PC-9 (cell line): ENCODE measurements around the gene POMGNT2. TPM values are rescaled to one million over a fixed set of nuclear protein-coding genes. Genes with fewer than 3 reads are reported as not detected.

Source experiments
- BruUV-seq: library from RNA; stranded (reverse); fragments of 400-500 nt; replicated peaks from 2 replicates; lab custom pipeline; 2021; lab: Mats Ljungman, UMichigan
- CTCF ChIA-PET: fragments of 300-600 bp; sonication (Branson Sonifier 250); formaldehyde crosslinking; loops from one replicate; lab custom pipeline; 2022; ENCODE audit warnings: antibody characterized with exemption; lab: Charles Lee
- POLR2A ChIA-PET: fragments of 300-600 bp; sonication (Branson Sonifier 250); formaldehyde crosslinking; loops from one replicate; lab custom pipeline; 2022; ENCODE audit warnings: antibody characterized with exemption; ENCODE audit not compliant: unreplicated experiment; lab: Charles Lee
- DNase-seq, 2 experiments: peaks; one replicate each; pipeline versions ENCODE4 v3.0.0 to v3.0.0-alpha.2; 2015 to 2022; ENCODE audit warnings: mixed read lengths in 1 of 2
- H2AFZ ChIP-seq: fragments of 200-600 bp; sonication (generic); 2 replicates; pipeline ENCODE4 v1.8.1; 2017; ENCODE audit warnings: antibody characterized with exemption
- H3F3A ChIP-seq: fragments of 200-600 bp; sonication (generic); 2 replicates; pipeline ENCODE4 v1.8.1; 2017; ENCODE audit warnings: antibody characterized with exemption, mild to moderate bottlenecking, low read depth; ENCODE audit not compliant: insufficient read depth
- H3K27ac ChIP-seq: fragments of 200-600 bp; sonication (generic); 2 replicates; pipeline ENCODE4 v1.6.1; 2016; ENCODE audit warnings: mixed run types
- H3K27me3 ChIP-seq: fragments of 200-600 bp; sonication (generic); 2 replicates; pipeline ENCODE4 v1.6.1; 2016; ENCODE audit warnings: low read depth, mixed run types; ENCODE audit not compliant: insufficient read depth
- H3K36me3 ChIP-seq: fragments of 200-600 bp; sonication (generic); 2 replicates; pipeline ENCODE4 v1.6.1; 2016; ENCODE audit warnings: low read depth, mixed run types
- H3K4me1 ChIP-seq: fragments of 200-600 bp; sonication (generic); replicated peaks from 2 replicates; pipeline ENCODE4 v1.6.1; 2016; ENCODE audit warnings: mixed run types; ENCODE audit not compliant: insufficient read depth
- H3K4me2 ChIP-seq: fragments of 200-600 bp; sonication (generic); 2 replicates; pipeline ENCODE4 v1.6.1; 2017; ENCODE audit warnings: mixed run types
- H3K4me3 ChIP-seq: fragments of 200-600 bp; sonication (generic); 2 replicates; pipeline ENCODE4 v1.6.1; 2016; ENCODE audit warnings: mixed run types
- H3K79me2 ChIP-seq: fragments of 200-600 bp; sonication (generic); 2 replicates; pipeline ENCODE4 v1.6.1; 2017; ENCODE audit warnings: low read depth, mixed run types
- H3K9me2 ChIP-seq: fragments of 200-600 bp; sonication (generic); 2 replicates; pipeline ENCODE4 v1.8.1; 2017; ENCODE audit warnings: mild to moderate bottlenecking; ENCODE audit not compliant: insufficient read depth
- H3K9me3 ChIP-seq: fragments of 200-600 bp; sonication (generic); 2 replicates; pipeline ENCODE4 v1.8.1; 2016; ENCODE audit warnings: low read depth; ENCODE audit not compliant: insufficient read depth
- H4K20me1 ChIP-seq: fragments of 200-600 bp; sonication (generic); 2 replicates; pipeline ENCODE4 v1.8.1; 2017; ENCODE audit not compliant: insufficient read depth
- EZH2 ChIP-seq: fragments of 200-600 bp; sonication (generic); IDR thresholded peaks from 2 replicates; pipeline ENCODE4 v1.8.0; 2017; ENCODE audit warnings: antibody characterized with exemption, low read depth
- intact Hi-C: fragments of 100-400 bp; cut with micrococcal nuclease; formaldehyde crosslinking; loops from one replicate; pipeline ENCODE4 v1.10.0; 2022; ENCODE audit not compliant: unreplicated experiment
- total RNA-seq: library from RNA; stranded (reverse); gene quantifications from 2 replicates; pipeline ENCODE4 v1.2.3, GENCODE V29; 2021
- TF ChIP-seq, protein P1 (sequence below): fragments of 200-600 bp; sonication (generic); conservative IDR thresholded peaks from 2 replicates; pipeline ENCODE4 v1.6.1; 2017; ENCODE audit warnings: mixed run types, antibody characterized with exemption, mild to moderate bottlenecking, moderate library complexity

Gene POMGNT2
- total RNA-seq, 1 experiment from 2014 or later = 17.2 TPM

- no peaks in the 10 kb centered on the region for H3K9me3 ChIP-seq
- H3K9me2 ChIP-seq = no peaks in the 10 kb centered on the region; the same call in 1 of the 2 replicates
- no peak overlapping the region for H3K4me2 ChIP-seq
- no TSS peak for BruUV-seq
- no peak overlapping the region for H3K4me3 ChIP-seq
- TF ChIP-seq, protein P1, sequence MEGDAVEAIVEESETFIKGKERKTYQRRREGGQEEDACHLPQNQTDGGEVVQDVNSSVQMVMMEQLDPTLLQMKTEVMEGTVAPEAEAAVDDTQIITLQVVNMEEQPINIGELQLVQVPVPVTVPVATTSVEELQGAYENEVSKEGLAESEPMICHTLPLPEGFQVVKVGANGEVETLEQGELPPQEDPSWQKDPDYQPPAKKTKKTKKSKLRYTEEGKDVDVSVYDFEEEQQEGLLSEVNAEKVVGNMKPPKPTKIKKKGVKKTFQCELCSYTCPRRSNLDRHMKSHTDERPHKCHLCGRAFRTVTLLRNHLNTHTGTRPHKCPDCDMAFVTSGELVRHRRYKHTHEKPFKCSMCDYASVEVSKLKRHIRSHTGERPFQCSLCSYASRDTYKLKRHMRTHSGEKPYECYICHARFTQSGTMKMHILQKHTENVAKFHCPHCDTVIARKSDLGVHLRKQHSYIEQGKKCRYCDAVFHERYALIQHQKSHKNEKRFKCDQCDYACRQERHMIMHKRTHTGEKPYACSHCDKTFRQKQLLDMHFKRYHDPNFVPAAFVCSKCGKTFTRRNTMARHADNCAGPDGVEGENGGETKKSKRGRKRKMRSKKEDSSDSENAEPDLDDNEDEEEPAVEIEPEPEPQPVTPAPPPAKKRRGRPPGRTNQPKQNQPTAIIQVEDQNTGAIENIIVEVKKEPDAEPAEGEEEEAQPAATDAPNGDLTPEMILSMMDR = no peak
- TF ChIP-seq EZH2 = no peak
- ChIA-PET CTCF (no interaction called here), POLR2A (interaction anchor here (0.6 kb wide), 1 partner anchor 13 kb away, joined by 8 read pairs; no protein-coding TSS in a partner anchor)
- intact Hi-C loops = no loop called here
- H3K27ac ChIP-seq = no peak overlapping the region
- no peaks in the 10 kb centered on the region for H3K27me3 ChIP-seq
- H3F3A ChIP-seq = no peaks in the 10 kb centered on the region
- H3K79me2 ChIP-seq = no peaks in the 10 kb centered on the region
- H4K20me1 ChIP-seq = no peaks in the 10 kb centered on the region
- no peaks in the 10 kb centered on the region for H3K4me1 ChIP-seq
- no peaks in the 10 kb centered on the region for H3K36me3 ChIP-seq
- DNase-seq = no peak
- H2AFZ ChIP-seq = no peak overlapping the region
These were observed 69.1 kb downstream of the POMGNT2 start for GRCh38 chr3:43036621-43037423.

DNA sequence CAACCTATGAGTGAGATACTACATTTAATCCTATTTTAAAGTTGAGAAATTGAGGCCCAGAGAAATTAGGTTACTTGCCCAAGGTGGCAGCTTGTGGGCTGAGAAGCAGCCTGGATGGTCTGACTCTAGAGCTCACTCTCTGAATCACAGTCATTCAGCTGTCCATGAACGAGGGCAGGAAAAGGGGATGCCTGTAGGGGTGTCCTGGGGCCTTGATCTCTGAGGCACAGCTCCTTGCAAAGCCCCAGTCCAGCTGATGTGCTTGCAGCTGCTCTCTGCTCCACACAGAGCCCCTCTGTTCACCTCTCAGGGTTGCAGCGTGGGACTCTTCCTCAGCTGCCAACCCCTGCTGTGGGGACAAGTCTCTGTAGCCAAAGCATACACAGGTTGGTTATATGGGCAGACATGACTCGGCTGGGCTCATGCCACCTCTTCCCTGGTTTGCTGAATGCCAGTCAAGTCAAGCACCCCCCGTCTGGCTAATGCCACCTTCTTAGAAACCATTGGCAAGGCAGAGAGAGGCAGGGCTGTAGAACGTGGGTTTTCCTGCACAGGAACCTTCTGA, 70.0 kb downstream of the POMGNT2 start:
- no peak for TF ChIP-seq EZH2
- TF ChIP-seq, protein P1 = no peak
- CTCF ChIA-PET = no interaction called here
- Histone ChIP-seq H4K20me1 (no peaks in the 10 kb centered on the region), H3K4me3 (no peak overlapping the region), H3K27ac (no peak overlapping the region), H3K9me3 (no peaks in the 10 kb centered on the region), H3K4me1 (no peaks in the 10 kb centered on the region), H3K36me3 (no peaks in the 10 kb centered on the region), H3K79me2 (no peaks in the 10 kb centered on the region), H3K9me2 (no peaks in the 10 kb centered on the region; the same call in 1 of the 2 replicates), H3F3A (no peaks in the 10 kb centered on the region), H3K4me2 (no peak overlapping the region), H2AFZ (no peak overlapping the region), H3K27me3 (no peaks in the 10 kb centered on the region)
- BruUV-seq = no TSS peak
- POLR2A ChIA-PET = interaction anchor here (0.6 kb wide), 1 partner anchor 12 kb away, joined by 8 read pairs; no protein-coding TSS in a partner anchor
- intact Hi-C loops = no loop called here
- DNase-seq = no peak

GRCh38 chr3:43034911-43035310, 71.0 kb downstream of the POMGNT2 start:
- CTCF ChIA-PET = no interaction called here
- no peak for DNase-seq
- no peaks in the 10 kb centered on the region for H4K20me1 ChIP-seq
- H3K27ac ChIP-seq = no peak overlapping the region
- POLR2A ChIA-PET = no interaction called here
- no TSS peak for BruUV-seq
- H2AFZ ChIP-seq = no peak overlapping the region
- no peaks in the 10 kb centered on the region for H3K79me2 ChIP-seq
- H3F3A ChIP-seq = no peaks in the 10 kb centered on the region
- H3K36me3 ChIP-seq = no peaks in the 10 kb centered on the region
- no peaks in the 10 kb centered on the region for H3K9me3 ChIP-seq
- no peak overlapping the region for H3K4me2 ChIP-seq
- intact Hi-C loops = no loop called here
- no peaks in the 10 kb centered on the region for H3K4me1 ChIP-seq
- no peak for TF ChIP-seq EZH2
- TF ChIP-seq, protein P1 = no peak
- H3K9me2 ChIP-seq = no peaks in the 10 kb centered on the region; the same call in 1 of the 2 replicates
- no peak overlapping the region for H3K4me3 ChIP-seq
- H3K27me3 ChIP-seq = no peaks in the 10 kb centered on the region
